ENCODE results near the gene SGCD.

Gene SGCD

DNA sequence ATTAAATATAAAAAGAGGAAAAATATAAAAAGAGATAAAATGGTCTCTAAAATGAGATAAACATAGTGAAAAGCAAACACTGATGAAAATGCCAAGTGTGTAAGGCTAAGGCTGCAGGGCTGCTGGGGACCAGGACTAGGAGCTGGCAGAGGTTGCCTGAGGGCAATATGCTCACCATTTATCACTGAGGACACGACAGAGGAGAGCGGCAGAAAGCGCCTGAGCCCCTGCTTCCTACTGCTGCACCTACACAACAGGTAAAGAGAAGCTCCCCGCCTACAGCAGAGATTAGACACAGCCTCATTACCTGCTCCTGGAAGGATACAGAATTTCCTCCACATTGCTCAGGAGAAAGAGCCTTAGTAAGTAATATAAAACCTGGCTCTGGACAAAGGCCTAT is 452.5 kb downstream of the SGCD start:
- Histone ChIP-seq H3K36me3 (ENCODE audit: control insufficient read depth, insufficient read depth, low read length) (no peaks in the 10 kb centered on the region), H3K9me3 (ENCODE audit: control insufficient read depth, low read length) (no peaks in the 10 kb centered on the region), H3K27me3 (replicated peaks; ENCODE audit: control insufficient read depth, insufficient read depth, low read length, poor library complexity, severe bottlenecking) (no peaks in the 10 kb centered on the region), H3K4me1 (ENCODE audit: control insufficient read depth, insufficient read depth, low read length, poor library complexity, severe bottlenecking) (no peaks in the 10 kb centered on the region), H3K4me3 (ENCODE audit: insufficient read depth, low read depth, low read length, poor library complexity, severe bottlenecking) (no peak overlapping the region), H3K27ac (ENCODE audit: insufficient read depth, low read length, poor library complexity, severe bottlenecking) (no peak overlapping the region)
- DNase-seq, result no peak

DNA sequence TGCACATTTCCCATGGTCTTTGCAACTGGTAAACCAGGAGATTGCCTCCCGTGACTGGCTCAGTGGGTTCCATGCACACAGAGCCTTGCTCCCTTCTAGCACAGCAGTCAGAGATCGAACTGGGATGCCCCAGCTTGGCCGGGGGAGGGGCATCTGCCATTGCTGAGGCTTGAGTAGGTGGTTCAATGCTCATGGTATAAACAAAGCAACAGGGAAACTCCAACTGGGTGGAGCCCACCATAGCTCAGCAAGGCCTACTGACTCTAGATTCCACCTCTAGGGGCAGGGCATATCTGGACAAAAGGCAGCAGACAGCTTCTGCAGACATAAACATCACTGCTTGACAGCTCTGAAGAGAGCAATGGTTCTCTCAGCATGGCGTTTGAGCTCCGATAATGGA is 456.1 kb downstream of the SGCD start:
- H3K9me3 ChIP-seq (ENCODE audit: control insufficient read depth, low read length), result no peaks in the 10 kb centered on the region
- no peaks in the 10 kb centered on the region for H3K27me3 ChIP-seq (replicated peaks; ENCODE audit: control insufficient read depth, insufficient read depth, low read length, poor library complexity, severe bottlenecking)
- no peak for DNase-seq
- H3K36me3 ChIP-seq (ENCODE audit: control insufficient read depth, insufficient read depth, low read length), result no peaks in the 10 kb centered on the region
- no peak overlapping the region for H3K27ac ChIP-seq (ENCODE audit: insufficient read depth, low read length, poor library complexity, severe bottlenecking)
- H3K4me1 ChIP-seq (ENCODE audit: control insufficient read depth, insufficient read depth, low read length, poor library complexity, severe bottlenecking), result no peaks in the 10 kb centered on the region
- no peak overlapping the region for H3K4me3 ChIP-seq (ENCODE audit: insufficient read depth, low read depth, low read length, poor library complexity, severe bottlenecking)

DNA sequence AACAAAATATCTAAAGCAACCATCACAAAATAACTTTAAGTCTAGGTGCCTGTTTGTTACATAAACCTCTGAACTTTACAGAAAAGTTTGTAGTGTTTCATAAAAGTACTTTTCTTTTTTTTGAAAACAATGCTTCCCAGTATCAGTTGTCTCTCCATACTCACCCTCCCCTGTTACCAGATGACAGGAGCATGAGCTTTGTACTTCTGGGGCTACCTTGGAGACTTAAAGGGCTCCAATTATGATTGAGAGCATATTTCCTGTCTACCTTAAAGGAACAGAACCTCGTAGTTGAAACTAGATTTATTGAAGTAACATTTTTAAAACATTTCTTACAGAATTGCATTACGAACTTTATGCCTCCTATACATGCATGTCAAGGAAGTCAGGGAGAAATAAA is 467.7 kb downstream of the SGCD start:
- Histone ChIP-seq H3K4me3 (ENCODE audit: insufficient read depth, low read depth, low read length, poor library complexity, severe bottlenecking) (no peak overlapping the region), H3K27ac (ENCODE audit: insufficient read depth, low read length, poor library complexity, severe bottlenecking) (no peak overlapping the region), H3K9me3 (ENCODE audit: control insufficient read depth, low read length) (no peaks in the 10 kb centered on the region), H3K4me1 (ENCODE audit: control insufficient read depth, insufficient read depth, low read length, poor library complexity, severe bottlenecking) (no peaks in the 10 kb centered on the region), H3K36me3 (ENCODE audit: control insufficient read depth, insufficient read depth, low read length) (no peaks in the 10 kb centered on the region), H3K27me3 (replicated peaks; ENCODE audit: control insufficient read depth, insufficient read depth, low read length, poor library complexity, severe bottlenecking) (no peaks in the 10 kb centered on the region)
- DNase-seq, result no peak

DNA sequence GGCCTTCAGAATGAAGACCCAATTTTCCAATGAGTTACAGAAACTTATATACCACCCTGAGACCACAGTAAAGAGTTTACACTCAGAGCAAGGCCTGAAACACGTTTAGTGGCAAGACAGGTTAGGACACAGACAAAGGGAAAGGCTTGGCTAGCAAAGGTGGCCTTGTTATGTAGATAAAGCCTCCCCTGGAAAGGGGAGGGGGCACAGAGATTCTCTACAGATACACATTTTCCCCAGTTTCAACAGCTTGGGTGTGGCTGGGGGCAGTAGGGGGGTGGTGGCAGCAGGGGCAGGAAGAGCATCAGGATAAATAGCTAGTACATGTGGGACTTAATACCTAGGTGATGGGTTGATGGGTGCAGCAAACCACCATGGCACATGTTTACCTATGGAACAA is 471.2 kb downstream of the SGCD start:
- no peaks in the 10 kb centered on the region for H3K36me3 ChIP-seq (ENCODE audit: control insufficient read depth, insufficient read depth, low read length)
- no peaks in the 10 kb centered on the region for H3K27me3 ChIP-seq (replicated peaks; ENCODE audit: control insufficient read depth, insufficient read depth, low read length, poor library complexity, severe bottlenecking)
- H3K4me1 ChIP-seq (ENCODE audit: control insufficient read depth, insufficient read depth, low read length, poor library complexity, severe bottlenecking), result no peaks in the 10 kb centered on the region
- no peaks in the 10 kb centered on the region for H3K9me3 ChIP-seq (ENCODE audit: control insufficient read depth, low read length)
- H3K27ac ChIP-seq (ENCODE audit: insufficient read depth, low read length, poor library complexity, severe bottlenecking), result no peak overlapping the region
- no peak for DNase-seq
- no peak overlapping the region for H3K4me3 ChIP-seq (ENCODE audit: insufficient read depth, low read depth, low read length, poor library complexity, severe bottlenecking)

DNA sequence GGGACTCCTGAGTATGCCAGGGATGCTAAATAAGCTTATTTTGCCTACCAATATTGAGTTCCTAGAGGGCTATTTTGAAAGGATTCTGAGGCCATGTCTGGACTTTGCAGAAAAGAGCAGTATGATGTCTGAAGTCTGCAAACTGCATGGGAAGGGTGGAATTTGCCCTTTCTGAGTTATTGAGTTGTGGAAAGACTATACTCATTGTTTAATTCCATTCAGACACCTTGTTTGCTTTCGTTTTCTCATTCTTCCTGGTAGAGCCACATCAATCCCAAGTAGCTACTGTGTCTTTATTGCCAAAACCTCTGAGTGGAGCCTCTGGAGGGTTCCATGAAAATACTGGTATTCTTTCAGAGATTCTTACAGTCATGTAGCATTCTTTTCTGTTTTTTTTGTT is 472.2 kb downstream of the SGCD start:
- no peaks in the 10 kb centered on the region for H3K4me1 ChIP-seq (ENCODE audit: control insufficient read depth, insufficient read depth, low read length, poor library complexity, severe bottlenecking)

DNA sequence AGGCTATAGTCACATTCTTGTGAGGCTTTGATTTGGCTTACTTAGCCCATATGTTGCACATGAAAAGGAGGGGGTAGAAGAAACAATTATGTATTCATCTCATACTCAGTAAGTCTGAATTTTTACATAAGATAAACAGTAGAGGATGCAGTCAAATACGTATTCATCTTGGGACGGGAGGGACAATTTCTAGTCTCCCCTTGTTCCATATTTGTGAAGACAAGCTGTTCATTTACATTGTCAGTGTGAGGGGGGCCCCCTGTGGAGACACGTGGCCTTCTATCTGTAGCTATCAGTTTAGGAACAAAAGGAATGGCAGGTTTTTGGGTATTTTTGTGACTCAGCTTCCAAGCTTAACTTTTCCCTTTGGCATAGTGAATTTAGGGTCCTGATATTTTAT is 474.0 kb downstream of the SGCD start:
- no peak for DNase-seq
- H3K27me3 ChIP-seq (replicated peaks; ENCODE audit: control insufficient read depth, insufficient read depth, low read length, poor library complexity, severe bottlenecking), result no peaks in the 10 kb centered on the region
- no peaks in the 10 kb centered on the region for H3K4me1 ChIP-seq (ENCODE audit: control insufficient read depth, insufficient read depth, low read length, poor library complexity, severe bottlenecking)
- no peak overlapping the region for H3K27ac ChIP-seq (ENCODE audit: insufficient read depth, low read length, poor library complexity, severe bottlenecking)
- no peak overlapping the region for H3K4me3 ChIP-seq (ENCODE audit: insufficient read depth, low read depth, low read length, poor library complexity, severe bottlenecking)
- H3K9me3 ChIP-seq (ENCODE audit: control insufficient read depth, low read length), result no peaks in the 10 kb centered on the region
- H3K36me3 ChIP-seq (ENCODE audit: control insufficient read depth, insufficient read depth, low read length), result no peaks in the 10 kb centered on the region

More for the DNA sequence above, 472.2 kb downstream of the SGCD start:
- Histone ChIP-seq H3K27me3 (replicated peaks; ENCODE audit: control insufficient read depth, insufficient read depth, low read length, poor library complexity, severe bottlenecking) (no peaks in the 10 kb centered on the region), H3K4me3 (ENCODE audit: insufficient read depth, low read depth, low read length, poor library complexity, severe bottlenecking) (no peak overlapping the region), H3K27ac (ENCODE audit: insufficient read depth, low read length, poor library complexity, severe bottlenecking) (no peak overlapping the region), H3K36me3 (ENCODE audit: control insufficient read depth, insufficient read depth, low read length) (no peaks in the 10 kb centered on the region), H3K9me3 (ENCODE audit: control insufficient read depth, low read length) (no peaks in the 10 kb centered on the region)
- DNase-seq, result no peak

DNA sequence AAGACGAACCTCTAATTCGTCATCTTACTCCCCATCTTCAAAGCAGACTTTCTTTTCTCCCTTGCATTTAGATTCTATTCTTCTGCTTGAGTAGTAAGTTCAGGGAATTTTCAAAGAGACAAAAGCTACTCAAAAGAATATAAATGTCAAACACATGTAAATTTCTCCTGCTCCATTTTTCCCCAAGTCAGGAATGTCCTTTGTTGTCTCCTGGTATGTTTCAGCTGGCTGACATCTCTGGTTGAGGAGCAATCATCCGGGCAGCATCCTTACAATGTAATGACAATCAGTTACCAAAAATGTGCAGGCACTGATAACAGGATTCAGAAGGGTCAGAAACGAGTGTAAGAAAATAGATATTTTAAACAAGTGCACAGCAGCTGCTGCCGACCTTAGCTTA is 475.5 kb downstream of the SGCD start:
- H3K27me3 ChIP-seq (replicated peaks; ENCODE audit: control insufficient read depth, insufficient read depth, low read length, poor library complexity, severe bottlenecking), result no peaks in the 10 kb centered on the region

DNA sequence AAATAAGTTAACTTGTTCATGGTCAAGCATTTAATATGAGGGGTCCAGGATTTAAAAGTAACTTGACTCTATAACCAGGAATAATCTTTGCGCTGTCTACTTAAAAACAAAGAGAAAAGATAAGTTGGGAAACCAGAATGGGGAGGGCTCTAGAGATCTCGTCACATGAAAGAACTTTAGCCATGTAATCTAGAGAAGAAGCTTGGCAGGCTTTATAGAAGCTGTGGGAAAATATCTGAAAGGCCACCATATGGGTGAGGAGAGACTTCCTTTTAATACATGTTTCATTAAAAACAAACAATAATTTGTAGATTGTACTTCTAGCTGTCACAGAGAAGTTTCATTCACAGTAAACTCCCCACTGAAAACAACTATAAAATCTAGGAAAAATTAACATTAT is 476.4 kb downstream of the SGCD start:
- no peaks in the 10 kb centered on the region for H3K27me3 ChIP-seq (replicated peaks; ENCODE audit: control insufficient read depth, insufficient read depth, low read length, poor library complexity, severe bottlenecking)
- H3K36me3 ChIP-seq (ENCODE audit: control insufficient read depth, insufficient read depth, low read length), result no peaks in the 10 kb centered on the region
- no peak overlapping the region for H3K27ac ChIP-seq (ENCODE audit: insufficient read depth, low read length, poor library complexity, severe bottlenecking)
- no peaks in the 10 kb centered on the region for H3K9me3 ChIP-seq (ENCODE audit: control insufficient read depth, low read length)
- H3K4me1 ChIP-seq (ENCODE audit: control insufficient read depth, insufficient read depth, low read length, poor library complexity, severe bottlenecking), result no peaks in the 10 kb centered on the region
- DNase-seq, result no peak
- H3K4me3 ChIP-seq (ENCODE audit: insufficient read depth, low read depth, low read length, poor library complexity, severe bottlenecking), result no peak overlapping the region

More for the DNA sequence above, 475.5 kb downstream of the SGCD start:
- DNase-seq, result no peak
- no peaks in the 10 kb centered on the region for H3K36me3 ChIP-seq (ENCODE audit: control insufficient read depth, insufficient read depth, low read length)
- no peaks in the 10 kb centered on the region for H3K9me3 ChIP-seq (ENCODE audit: control insufficient read depth, low read length)
- H3K4me3 ChIP-seq (ENCODE audit: insufficient read depth, low read depth, low read length, poor library complexity, severe bottlenecking), result no peak overlapping the region
- H3K27ac ChIP-seq (ENCODE audit: insufficient read depth, low read length, poor library complexity, severe bottlenecking), result no peak overlapping the region
- H3K4me1 ChIP-seq (ENCODE audit: control insufficient read depth, insufficient read depth, low read length, poor library complexity, severe bottlenecking), result no peaks in the 10 kb centered on the region

DNA sequence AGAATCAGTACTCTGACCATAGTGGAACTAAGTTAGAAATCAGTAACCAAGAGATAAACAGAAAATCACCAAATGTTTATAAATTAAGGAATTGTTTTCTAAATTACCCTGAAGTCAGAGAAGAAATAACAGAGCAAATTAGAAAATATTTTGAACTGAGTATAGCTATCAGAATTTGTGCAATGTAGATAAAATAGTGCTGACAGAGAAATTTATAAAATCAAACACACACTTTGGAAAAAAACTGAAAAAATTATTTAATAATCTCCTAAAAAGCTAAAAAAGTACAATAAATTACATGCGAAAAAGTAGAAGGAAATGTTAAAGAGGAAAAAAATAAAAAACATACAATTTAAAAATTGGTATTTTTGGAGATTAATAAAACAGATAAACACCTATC is 486.0 kb downstream of the SGCD start:
- H3K4me1 ChIP-seq (ENCODE audit: control insufficient read depth, insufficient read depth, low read length, poor library complexity, severe bottlenecking), result no peaks in the 10 kb centered on the region
- no peaks in the 10 kb centered on the region for H3K36me3 ChIP-seq (ENCODE audit: control insufficient read depth, insufficient read depth, low read length)
- no peak overlapping the region for H3K27ac ChIP-seq (ENCODE audit: insufficient read depth, low read length, poor library complexity, severe bottlenecking)
- no peak for DNase-seq
- H3K9me3 ChIP-seq (ENCODE audit: control insufficient read depth, low read length), result no peaks in the 10 kb centered on the region
- no peaks in the 10 kb centered on the region for H3K27me3 ChIP-seq (replicated peaks; ENCODE audit: control insufficient read depth, insufficient read depth, low read length, poor library complexity, severe bottlenecking)
- no peak overlapping the region for H3K4me3 ChIP-seq (ENCODE audit: insufficient read depth, low read depth, low read length, poor library complexity, severe bottlenecking)

DNA sequence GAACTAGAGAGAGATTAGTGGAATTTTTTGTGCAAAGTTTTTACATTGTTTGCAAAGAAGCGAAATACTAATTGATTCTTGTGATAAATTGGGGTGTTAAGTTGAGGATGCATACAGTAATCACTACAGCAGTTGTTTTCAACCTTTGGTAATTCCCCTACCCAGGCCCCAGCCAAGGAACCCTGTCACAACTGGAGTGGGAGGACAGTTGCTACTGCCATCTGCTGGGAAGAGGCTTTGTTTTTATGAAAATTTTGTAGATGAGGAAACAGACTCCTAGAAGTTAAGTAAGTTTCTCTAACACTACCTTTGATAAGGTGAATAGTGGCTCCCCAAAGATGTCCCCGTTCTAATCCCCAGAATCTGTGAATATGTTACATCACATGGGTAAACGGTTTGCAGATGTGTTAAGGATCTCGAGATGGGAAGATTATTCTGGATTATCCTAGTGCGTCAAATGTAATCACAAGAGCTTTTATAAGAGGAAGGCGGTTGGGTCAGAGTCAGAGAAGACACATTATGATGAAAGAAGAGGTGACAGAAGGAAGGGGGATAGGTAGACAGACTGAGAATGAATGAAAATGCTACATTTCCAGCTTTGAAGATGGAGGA is 489.1 kb downstream of the SGCD start:
- no peak for DNase-seq

More for the DNA sequence above, 489.1 kb downstream of the SGCD start:
- Histone ChIP-seq H3K4me3 (ENCODE audit: insufficient read depth, low read depth, low read length, poor library complexity, severe bottlenecking) (no peak overlapping the region), H3K36me3 (ENCODE audit: control insufficient read depth, insufficient read depth, low read length) (no peaks in the 10 kb centered on the region), H3K9me3 (ENCODE audit: control insufficient read depth, low read length) (no peaks in the 10 kb centered on the region), H3K27ac (ENCODE audit: insufficient read depth, low read length, poor library complexity, severe bottlenecking) (no peak overlapping the region), H3K27me3 (replicated peaks; ENCODE audit: control insufficient read depth, insufficient read depth, low read length, poor library complexity, severe bottlenecking) (no peaks in the 10 kb centered on the region), H3K4me1 (ENCODE audit: control insufficient read depth, insufficient read depth, low read length, poor library complexity, severe bottlenecking) (no peaks in the 10 kb centered on the region)
